ENCODE measurements around the gene FBRS. TPM values are rescaled to one million over a fixed set of nuclear protein-coding genes. Genes with fewer than 3 reads are reported as not detected.

Gene FBRS
- total RNA-seq, 2 experiments from 2014 or later = 92.8 to 94.5 TPM

Other genes starting within 250 kb of the FBRS start
- gene DCTPP1, start 228.4 kb upstream of the FBRS start, total RNA-seq = 100 to 1,000 TPM; 181 to 183 TPM
- 10 to 100 TPM; 80.1 to 80.6 TPM for gene SEPHS2, start 212.6 kb upstream of the FBRS start, total RNA-seq
- gene ITGAL, start 185.7 kb upstream of the FBRS start, total RNA-seq = 100 to 1,000 TPM; 233 to 235 TPM
- 10 to 100 TPM; 11.4 to 11.8 TPM for gene ZNF768, start 131.9 kb upstream of the FBRS start, total RNA-seq
- 10 to 100 TPM; 10.9 to 11.2 TPM for gene ZNF747, start 123.6 kb upstream of the FBRS start, total RNA-seq
- gene ZNF764, start 100.1 kb upstream of the FBRS start, total RNA-seq = 10 to 100 TPM; 11.9 to 12.1 TPM
- gene ZNF688, start 86.7 kb upstream of the FBRS start, total RNA-seq = 1 to 10 TPM; 7.1 to 7.6 TPM
- gene ZNF785, start 72.7 kb upstream of the FBRS start, total RNA-seq = 1 to 10 TPM; 6.4 to 7.8 TPM
- 10 to 100 TPM; 14.8 to 15.5 TPM for gene ZNF689, start 48.0 kb upstream of the FBRS start, total RNA-seq
- gene PRR14, start 7.5 kb upstream of the FBRS start, total RNA-seq = 10 to 100 TPM; 90.1 to 93.3 TPM
- gene SRCAP, start 40.7 kb downstream of the FBRS start, total RNA-seq = 10 to 100 TPM; 66.1 to 72.6 TPM
- 10 to 100 TPM; 31.1 to 32.0 TPM for gene PHKG2, start 90.0 kb downstream of the FBRS start, total RNA-seq
- gene CFAP119, start 103.6 kb downstream of the FBRS start, total RNA-seq = 1 to 10 TPM; 3.7 to 6.4 TPM
- 100 to 1,000 TPM in 1 of 2 experiments, 10 to 100 TPM in 1; 95.2 to 107 TPM for gene RNF40, start 103.9 kb downstream of the FBRS start, total RNA-seq
- 1 to 10 TPM; 5.4 to 5.5 TPM for gene ZNF629, start 128.8 kb downstream of the FBRS start, total RNA-seq
- 10 to 100 TPM; 20.8 to 22.0 TPM for gene BCL7C, start 235.6 kb downstream of the FBRS start, total RNA-seq
- under 1 TPM; 0.16 to 0.38 TPM for gene CTF1, start 238.2 kb downstream of the FBRS start, total RNA-seq